Fibroblast of mammary gland (primary cell): ENCODE data around the gene KBTBD12.
A peak's percentile ranks its signal among the peaks of the same experiment; 100 is the strongest.
"Not testable (repeated sequence)": the region's sequence is repeated elsewhere in the genome, so short reads cannot be mapped to it uniquely, and the experiment has no call there.

Source experiments
- DNase-seq: peaks from one replicate; pipeline ENCODE4 v3.0.0-alpha.2; 2010; ENCODE audit warnings: low read depth
- H3K4me3 ChIP-seq: 2 replicates; pipeline ENCODE4 v1.5.1; 2011; ENCODE audit warnings: low read depth, mild to moderate bottlenecking, low read length, moderate library complexity; ENCODE audit not compliant: control insufficient read depth
- CTCF ChIP-seq: conservative IDR thresholded peaks from 2 replicates; pipeline ENCODE4 v1.5.1; 2011; ENCODE audit warnings: low read depth, low read length, inconsistent platforms; ENCODE audit not compliant: control insufficient read depth, insufficient read depth

The KBTBD12 gene

GRCh38 chr3:127915115-127915936 lies at the start of gene KBTBD12:
Gene KBTBD12 (plus strand): TSS chr3:127915232. CDS start chr3:127923062, 7,830 bp downstream.
- TF ChIP-seq CTCF: no peak
- H3K4me3 ChIP-seq: peak within 1 kb of the TSS; percentile 29
- DNase-seq: no peak

GRCh38 chr3:127865941-127866340 lies 49.1 kb upstream of the KBTBD12 start:
- peak; percentile 28 for TF ChIP-seq CTCF
- no peak overlapping the region for H3K4me3 ChIP-seq
- DNase-seq: peak; percentile 70

GRCh38 chr3:127867412-127867811 lies 47.6 kb upstream of the KBTBD12 start:
- no peak for DNase-seq
- no peak overlapping the region for H3K4me3 ChIP-seq
- TF ChIP-seq CTCF: no peak

GRCh38 chr3:127867986-127868385 lies 47.0 kb upstream of the KBTBD12 start:
- TF ChIP-seq CTCF: no peak
- H3K4me3 ChIP-seq: no peak overlapping the region
- DNase-seq: peak; percentile 68

- no peak for TF ChIP-seq CTCF
- DNase-seq: no peak
- H3K4me3 ChIP-seq: no peak overlapping the region
These were observed 44.9 kb upstream of the KBTBD12 start for GRCh38 chr3:127870156-127870555.

GRCh38 chr3:127874097-127874496 lies 40.9 kb upstream of the KBTBD12 start:
- not testable (repeated sequence) for H3K4me3 ChIP-seq, DNase-seq

- TF ChIP-seq CTCF: no peak
- no peak overlapping the region for H3K4me3 ChIP-seq
- DNase-seq: no peak
These were observed 33.4 kb upstream of the KBTBD12 start for GRCh38 chr3:127881586-127881985.
